Hippocampal formation (tissue), 2 donors: ENCODE data around the gene SLC4A11.
A peak's percentile ranks its signal among the peaks of the same experiment; 100 is the strongest.
"Not testable (repeated sequence)": the region's sequence is repeated elsewhere in the genome, so short reads cannot be mapped to it uniquely, and the experiment has no call there.

ENCODE experiments used
- DNase-seq, 2 donors: peaks; one replicate each; lab custom pipeline; 2025; lab: John Stamatoyannopoulos, UW

SLC4A11 gene

DNA sequence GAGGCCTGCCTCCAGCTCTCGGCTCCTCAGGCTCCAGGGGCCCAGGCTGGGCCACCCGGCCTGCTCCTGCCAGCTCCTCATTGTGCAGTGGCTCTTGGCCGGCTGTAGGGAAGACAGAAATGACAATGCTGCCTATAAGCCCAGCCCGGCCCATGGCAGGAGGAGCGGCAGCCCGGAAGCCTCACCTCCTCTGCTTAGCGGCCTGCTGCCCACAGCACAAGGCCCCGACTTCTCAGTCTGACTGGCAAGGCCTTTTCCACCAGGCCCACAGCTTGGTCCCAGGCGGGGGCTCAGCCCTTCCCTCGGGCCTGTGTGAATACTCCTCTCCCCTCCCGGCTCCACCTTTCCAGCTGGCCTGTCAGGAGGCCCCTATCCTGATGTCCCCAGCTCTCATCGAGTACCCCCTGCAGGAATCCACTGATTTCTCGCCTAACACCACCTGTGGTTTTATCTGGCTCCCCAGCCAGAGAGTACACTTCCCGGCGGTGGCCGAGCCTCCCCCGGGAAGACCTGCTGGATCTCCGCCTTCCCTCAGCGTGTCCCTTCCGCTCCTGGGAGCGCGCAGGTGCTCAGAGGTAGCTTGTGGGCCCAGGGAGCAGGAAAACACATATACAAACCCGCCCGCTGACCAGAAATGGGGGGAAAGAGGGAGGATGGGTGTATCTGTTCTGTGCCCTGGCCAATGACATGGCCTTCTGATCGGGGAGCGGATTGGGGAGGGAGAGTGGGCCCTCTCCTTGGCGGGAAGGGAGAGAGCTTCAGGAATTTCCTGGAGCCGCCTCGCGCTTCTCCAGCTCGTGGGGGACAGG lies 35.5 kb downstream of the SLC4A11 start:
- DNase-seq: no peak

DNA sequence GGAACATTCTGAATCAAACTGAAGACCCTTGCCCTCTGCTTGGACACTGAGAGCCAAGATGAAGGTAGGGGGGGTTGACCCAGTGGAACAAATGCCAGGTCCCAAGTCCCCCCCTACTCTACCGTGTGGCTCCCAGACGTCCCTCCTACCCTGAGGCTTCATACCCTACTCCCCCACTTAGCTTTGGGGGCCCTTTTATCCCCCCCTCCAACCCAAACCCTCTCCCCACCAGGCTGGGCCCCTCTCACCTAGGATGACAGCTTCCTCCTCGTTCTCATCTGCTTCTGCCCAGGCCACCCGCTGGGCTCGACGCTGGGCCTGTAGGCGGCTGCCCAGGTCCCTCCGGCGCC lies 36.0 kb downstream of the SLC4A11 start:
- no peak for DNase-seq

DNA sequence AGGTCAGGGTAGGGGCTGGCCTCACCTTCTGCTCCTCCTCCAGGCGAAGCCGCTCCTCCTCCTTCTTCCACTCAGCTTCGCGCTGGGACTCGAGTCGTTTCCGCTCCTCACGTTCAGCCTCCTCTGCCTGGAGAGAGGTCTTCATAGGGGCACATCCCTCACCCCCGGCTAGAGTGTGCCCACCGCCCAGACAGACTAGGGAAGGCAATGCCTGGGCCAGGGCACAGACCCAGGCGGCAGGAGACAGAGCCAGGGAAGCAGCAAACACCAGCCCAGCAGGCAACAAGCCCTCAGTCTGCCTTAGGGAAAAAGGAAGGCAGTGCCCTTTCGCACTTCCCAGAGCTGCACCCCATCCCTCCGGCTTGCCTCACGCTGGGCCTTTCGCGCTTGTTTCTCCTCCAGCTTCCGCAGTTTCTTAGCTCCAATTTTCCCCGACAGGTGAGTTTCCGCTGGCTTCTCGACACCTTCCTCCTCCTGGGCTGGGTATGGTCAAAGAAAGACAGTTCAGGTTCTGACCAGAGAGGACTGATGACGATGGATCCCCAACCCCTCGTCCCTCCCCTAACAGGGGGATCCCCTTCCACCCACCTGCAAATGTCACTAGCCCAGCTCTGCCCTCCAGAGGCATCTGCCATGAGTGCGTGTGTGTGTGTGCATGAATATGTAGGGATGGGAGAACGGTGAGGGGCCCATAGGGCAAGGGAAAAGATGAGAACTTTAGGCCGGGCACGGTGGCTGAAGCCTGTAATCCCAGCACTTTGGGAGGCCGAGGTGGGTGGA lies 38.8 kb downstream of the SLC4A11 start:
- DNase-seq: no peak

DNA sequence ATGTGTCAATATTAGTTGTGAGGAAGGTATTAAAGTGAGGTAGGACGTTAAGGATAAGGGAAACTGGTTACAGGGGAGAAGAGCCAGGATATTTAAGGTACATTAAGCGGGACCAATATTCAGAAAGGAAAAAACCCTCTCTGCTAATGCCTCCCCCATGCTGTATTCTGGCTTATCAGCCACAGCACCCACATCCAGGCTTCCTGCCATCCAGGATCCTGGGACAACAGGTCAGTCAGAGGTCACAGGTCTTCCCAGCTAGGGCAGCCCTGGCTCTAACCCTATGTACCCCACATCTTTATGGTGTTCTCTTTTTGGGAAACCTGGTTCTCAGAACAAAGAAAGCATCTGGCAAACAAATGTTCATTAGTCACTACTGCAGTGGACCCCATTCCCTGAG lies 39.8 kb downstream of the SLC4A11 start:
- no peak for DNase-seq

DNA sequence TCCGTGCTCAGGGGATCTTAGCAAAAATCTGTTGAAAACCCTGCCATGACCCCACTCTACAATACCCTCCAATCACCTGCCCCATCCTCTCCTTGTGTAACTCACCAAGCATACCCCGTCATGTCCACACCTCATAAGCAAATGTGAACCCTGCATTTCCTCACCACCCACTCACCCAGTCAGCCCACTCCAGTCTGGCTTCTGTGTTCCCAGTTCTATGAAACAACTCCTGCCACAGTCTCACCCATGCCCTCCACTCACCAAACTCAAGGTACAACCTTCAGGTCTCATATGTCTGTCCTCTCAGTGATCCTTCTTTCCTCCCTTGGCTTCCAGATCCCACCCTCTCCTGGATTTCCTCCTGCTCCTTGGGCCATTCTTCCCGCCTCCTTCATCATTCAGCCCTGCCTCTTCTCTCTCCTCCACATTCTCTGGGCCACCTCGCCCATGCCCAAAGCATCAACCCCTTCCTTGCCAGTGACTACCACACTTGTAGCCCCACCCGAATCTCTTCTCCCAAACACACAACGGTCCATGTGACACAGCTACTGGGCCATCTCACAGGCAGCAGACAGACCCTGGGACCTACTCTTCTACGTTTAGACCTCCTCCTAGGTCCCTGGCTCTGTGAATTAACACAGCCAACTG lies 43.3 kb downstream of the SLC4A11 start:
- no peak for DNase-seq

DNA sequence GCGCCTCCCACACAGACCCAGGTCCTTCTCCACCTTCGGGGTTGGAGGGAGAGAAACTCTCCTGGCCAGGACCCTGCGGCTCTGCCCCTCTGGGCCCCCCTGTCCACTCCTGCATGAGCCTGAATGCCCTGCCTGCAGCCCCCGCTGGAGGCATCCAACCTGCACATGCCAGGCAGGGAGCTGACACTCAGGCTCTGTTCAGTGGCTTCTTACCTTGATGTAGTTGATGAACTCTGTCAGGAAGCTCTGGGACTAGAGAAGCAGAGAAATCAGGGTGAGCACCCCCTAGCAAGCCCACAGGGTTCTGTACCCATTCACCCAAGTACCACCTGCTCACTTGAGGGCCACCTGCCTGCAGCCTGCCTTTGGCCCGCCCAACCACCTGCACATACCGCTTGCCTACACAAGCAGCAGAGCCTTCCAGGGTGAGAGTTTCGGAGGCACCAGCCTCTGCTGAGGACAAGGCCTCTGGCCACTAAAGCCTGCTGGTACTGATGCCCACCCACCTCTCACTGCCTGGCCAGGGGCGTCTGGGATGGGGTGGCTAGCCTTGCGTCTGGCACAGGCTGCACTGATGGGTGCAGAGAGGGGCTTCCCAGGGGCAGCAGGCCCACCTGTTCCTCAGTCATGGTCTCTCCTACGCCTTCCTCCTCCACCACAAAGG lies 44.2 kb downstream of the SLC4A11 start:
- no peak for DNase-seq

DNA sequence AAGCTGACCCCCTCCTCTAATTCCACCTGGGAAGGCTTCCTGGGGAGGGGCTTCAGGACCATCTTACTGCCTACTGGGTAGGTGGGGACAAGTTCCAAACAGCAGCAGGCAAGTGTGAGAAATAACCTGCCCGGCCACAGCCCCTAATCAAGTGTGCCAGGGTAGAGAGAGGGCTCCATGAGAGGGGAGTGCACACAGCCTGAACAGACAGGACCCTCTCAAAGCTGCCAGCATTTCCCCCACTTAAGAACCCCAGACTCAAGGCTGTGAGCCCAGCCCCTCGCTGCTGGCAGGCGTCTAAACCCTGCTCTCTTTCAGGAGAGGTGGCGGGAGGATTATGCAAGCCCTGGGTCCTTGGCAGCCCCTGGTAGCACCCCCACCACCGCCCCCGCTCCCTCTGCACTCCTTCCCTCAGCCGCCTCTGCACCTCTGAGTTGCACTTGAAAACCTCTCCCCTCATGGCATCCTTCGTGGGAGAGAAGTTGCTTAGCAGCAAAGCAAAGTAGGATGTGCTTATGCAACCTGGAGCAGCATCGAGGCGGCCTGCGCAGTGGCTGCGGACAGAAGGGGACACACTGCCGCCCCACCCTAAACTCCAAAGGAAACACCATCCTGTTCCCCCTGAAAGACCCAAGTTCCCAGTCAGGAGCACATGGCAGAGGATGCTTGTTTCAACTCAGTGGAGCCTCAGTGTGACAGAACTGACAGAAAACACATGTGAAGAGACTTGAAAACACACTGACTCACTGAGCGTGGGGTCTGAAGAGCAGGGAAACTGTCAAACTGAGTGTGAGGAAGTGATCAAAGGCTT lies 45.0 kb downstream of the SLC4A11 start:
- peak in 1 of 2 donors; percentile 62 for DNase-seq

DNA sequence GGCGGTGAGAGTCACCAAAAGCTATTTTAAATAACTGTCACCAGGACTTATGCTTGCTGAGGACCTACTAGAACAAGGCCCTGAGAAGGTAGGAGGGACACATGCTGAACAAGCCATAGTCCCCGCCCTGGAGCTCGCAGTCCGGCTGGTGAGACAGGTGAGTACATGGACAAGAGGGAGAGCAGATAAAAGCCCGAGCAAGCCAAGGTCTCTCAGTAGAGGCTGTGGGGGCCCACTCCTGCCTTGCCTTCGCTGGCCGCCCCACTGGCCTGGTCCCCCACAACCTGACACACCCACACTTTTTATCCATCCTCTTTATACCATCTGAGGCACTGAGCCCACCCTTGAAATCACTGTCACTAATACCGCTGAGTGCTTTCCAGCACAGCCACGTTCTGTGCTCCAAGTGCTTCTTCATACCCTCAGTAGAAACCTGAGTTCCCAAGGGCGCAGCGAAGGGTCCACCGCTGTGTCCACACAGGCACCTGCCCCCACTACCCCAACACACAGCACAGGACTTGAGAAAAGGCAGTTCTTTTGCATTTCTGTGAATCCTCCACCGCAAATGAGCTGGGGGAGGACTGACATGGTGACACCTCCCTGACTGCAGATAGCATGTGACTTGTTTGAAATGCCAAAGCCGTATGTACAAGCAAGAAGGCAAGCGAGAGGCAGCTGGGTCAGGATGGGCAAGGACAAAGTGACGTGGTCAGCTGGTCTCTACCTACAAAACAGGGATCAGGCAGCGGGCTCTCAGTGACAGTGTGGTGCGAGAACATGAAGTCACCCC lies 46.6 kb downstream of the SLC4A11 start:
- no peak for DNase-seq

DNA sequence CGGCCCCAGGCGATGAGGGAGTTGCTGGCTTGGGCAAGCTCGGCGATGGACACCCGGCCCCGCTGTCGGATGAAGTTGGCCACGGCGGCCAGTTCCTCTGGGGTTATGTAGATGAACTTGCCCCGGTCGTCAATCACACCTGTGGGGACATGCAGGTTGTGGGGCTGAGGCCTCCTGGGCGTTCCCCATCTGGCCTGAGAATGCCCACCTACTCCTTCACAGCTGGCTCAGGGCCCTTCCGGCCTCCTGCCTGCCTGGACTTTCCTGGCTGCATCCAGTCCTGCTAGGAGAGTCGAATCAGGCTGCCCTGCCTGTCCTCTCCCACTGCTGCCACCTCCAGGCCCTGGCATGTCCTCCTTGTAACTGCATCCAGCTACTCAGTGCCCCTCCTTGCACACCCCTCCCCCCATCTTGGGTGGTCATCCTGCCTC lies 48.3 kb downstream of the SLC4A11 start:
- DNase-seq: no peak

DNA sequence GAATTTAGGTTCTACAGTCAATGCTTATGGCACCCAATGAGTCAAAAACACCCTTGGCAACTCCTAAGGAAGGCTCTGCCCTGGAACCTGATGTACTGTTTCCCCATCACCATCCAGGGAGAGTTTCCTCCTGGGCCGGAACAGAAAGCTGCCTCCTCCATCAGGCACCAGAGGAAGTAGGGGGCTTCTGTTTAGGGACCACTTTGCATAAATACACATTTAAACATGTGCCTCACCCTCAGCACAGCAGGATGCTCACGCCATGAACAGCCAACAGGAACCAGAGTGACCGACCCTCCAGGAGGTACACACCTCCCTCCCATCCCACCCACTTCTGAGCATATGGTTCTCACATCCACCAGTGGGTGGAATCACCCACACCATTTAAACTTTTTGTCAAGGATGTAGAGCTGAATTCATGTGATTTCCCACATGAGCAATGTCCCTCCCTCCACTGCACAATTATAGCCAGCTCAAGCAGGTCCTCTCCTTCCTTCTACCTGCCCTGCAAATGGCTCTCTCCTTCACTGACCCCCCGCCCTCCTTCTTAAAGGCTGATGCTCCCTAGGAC lies 49.3 kb downstream of the SLC4A11 start:
- DNase-seq: no peak

DNA sequence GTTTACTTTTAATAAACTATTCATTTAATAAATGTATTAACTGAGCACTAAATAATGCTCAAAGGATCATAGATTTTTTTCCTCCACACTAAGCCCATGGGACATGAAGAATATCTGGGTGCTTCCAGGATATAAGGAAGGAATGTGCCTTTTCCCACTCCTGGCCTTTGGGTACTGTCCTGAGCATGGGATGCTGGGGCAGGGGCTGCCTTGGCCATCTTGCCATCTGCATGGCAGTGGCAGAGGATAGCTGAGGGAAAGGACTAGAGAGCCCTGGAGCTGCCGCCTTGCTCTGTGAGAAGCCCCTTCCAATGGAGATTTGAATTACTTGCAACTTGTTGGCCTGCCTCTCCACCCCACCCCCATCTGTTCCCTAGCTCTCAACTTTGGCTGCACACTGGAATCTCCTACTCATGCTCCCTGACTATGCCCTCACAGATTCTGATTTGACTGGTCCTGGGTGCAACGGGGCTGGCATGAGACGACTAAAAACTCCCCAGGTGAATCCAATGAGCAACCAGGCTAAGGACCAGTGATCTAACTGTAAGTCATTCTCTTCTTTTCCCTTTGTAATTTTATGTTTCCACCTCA lies 50.1 kb downstream of the SLC4A11 start:
- no peak for DNase-seq

DNA sequence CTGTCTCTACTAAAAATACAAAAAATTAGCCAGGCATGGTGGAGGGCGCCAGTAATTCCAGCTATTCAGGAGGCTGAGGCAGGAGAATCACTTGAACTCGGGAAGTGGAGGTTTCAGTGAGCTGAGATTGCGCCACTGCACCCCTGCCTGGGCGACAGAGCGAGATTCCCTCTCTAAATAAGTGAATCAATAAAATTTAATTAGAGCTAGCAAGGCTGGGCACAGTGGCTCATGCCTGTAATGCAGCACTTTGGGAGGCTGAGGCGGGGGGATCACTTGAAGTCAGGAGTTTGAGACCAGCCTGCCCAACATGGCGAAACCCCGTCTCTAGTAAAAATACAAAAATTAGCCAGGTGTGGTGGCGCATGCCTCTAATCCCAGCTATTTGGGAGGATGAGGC lies 51.1 kb downstream of the SLC4A11 start:
- not testable (repeated sequence) for DNase-seq

DNA sequence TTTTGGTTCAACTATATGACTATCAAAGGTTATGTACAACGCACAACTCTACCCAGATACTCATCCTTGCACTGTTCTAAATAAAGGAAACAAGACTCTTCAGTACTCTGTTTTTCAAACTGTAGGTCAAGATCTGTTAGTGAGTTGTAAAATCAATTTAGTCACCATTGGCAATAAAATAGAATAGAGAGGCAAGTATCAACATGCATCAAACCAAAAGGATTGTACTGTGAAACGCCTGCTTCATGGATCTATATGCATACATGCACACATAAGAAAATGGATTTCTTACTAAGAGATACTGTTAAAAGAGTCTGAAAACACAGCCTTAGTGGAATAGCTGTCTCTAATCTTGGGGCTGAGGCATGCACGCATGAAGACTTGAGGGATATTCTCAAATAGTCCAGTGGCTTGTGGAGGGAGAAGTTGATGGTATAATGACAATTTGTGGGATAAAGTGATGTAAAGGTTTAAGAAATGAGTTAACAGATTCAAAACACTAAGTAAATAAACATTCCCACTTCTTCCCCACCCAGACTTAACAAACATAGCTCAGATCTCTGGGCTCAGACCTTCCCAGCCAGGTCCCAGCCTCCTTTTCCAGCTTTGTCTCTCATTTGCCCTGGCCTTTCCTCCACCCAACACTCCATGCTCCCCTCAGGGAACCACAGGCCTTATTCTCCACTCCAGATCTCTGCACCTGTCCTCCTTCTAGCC lies 54.9 kb downstream of the SLC4A11 start:
- DNase-seq: no peak

DNA sequence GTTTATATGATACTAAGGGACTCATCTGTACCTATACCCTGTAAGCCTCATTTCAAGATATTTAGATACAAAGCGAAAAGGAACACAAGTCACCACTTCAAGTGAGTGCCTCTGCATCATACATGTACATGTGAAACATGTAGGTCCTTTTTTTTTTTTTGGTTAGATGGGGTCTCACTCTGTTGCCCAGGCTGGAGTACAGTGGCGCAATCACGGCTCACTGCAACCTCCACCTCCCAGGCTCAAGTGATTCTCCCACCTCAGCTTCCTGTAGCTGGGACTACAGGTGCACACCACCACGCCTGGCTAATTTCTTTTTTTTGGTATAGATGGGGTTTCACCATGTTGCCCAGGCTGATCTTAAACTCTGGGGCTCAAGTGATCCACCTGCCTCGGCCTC lies 56.6 kb downstream of the SLC4A11 start:
- not testable (repeated sequence) for DNase-seq

DNA sequence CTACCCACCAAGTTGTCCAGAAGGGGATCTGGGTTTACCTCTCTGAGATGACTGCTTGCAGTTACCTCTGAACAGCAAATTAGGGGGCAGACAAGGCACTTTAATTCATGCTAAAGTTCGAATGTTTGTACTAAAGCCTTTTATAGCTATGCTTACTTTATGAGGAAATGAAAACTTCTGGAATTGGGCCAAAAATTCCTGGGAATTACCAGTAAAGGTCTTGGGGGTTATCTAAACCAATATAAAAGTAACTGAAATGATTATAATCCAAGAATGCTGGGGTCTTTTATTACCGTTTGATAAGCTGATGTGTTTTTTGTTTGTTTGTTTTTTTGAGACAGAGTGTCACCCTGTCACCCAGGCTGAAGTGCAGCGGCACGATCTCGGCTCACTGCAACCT lies 57.7 kb downstream of the SLC4A11 start:
- DNase-seq: no peak

DNA sequence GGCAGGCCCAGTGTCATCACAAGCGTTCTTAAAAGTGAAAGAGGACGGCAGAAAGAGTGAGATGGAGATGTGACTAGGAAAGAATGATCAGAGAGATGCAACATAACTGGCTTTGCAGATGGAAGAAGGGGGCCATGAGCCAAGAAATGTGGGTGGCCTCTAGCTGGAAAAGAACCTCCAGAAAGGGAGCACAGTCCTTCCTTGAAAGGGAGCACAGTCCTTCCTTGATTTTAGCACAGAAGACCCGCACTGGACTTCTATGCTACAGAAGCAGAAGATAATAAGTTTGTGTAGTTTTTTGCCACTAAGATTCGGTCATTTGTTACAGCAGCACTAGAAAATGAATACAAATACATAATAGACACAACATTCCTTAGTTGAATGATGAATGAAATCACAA lies 58.7 kb downstream of the SLC4A11 start:
- DNase-seq: no peak

DNA sequence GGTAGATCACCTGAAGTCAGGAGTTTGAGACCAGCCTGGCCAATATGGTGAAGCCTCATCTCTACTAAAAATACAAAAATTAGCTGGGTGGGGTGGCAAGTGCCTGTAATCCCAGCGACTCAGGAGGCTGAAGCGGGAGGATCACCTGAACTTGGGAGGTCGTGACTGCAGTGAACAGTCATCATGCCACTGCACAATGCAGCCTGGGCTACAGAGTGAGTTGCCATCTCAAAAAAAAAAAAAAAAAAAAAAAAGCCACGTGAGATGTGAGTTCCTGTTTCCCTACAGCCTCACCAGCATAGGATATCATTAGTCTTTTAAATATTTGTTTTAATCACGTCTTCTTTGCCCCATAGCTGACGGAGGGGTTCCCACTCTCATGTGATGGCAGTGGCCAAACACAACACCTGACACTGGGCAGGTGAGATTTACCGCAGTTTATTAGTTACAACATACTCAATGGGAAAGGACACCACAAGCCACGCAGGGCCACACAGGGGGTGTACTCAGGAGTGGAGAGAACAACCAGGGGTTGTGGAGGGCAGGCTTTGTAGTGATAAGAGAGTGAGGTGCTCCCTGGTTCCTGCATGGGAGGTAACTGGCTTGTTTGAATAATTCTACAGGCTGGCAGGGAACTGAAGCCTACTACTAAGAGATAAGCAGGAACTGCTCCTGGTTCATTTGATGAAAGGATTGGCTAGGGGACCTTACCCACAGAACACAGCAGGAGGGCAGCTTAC lies 61.1 kb downstream of the SLC4A11 start:
- DNase-seq: no peak
